ENCODE data around the gene TFEB.

DNA sequence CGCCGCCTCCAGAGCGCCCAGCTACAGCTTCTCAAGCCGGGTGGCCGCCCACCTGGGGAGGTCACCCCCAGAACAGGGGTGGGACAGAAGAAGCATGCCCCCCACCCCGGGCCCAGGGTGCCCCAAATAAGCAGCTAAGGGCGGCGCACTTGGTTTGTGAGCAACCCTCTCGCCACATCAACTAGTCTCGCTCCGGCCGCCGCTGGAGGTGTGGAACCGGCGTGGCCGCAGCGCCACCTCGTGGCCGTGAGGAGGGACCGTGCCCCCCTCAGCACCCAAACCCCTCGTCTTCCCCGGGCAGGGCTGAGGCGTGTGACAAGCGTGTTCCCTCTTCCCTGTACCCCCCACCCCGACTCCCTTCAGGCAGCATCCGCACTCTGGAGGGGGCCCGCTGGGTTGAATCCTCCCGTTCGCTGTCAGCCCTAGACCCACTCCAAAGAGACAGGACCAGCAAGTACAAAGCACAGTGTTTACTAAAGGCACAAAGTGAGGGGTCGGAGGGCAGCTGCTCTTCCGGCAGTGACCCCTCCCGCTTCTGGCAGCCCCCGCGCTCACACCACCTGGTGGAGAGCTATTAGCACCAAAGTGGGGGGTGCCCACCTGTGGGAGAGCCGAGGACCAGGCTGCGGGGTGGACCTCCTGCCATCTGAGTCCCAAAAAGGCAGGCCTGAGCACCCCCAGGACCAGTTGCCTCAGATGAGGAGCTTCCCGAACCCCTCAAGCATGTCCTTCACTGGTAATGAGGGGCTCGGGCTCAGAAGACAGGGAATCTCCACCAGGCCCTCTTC, 51.7 kb downstream of the TFEB start:
- peak; percentile 12 to 41 for TF ChIP-seq POLR2AphosphoS5 (IDR thresholded peaks at IDR 0.05; ENCODE audit: insufficient read depth in 1 of 2, low read depth in 1 of 2)
- TF ChIP-seq, protein P1, sequence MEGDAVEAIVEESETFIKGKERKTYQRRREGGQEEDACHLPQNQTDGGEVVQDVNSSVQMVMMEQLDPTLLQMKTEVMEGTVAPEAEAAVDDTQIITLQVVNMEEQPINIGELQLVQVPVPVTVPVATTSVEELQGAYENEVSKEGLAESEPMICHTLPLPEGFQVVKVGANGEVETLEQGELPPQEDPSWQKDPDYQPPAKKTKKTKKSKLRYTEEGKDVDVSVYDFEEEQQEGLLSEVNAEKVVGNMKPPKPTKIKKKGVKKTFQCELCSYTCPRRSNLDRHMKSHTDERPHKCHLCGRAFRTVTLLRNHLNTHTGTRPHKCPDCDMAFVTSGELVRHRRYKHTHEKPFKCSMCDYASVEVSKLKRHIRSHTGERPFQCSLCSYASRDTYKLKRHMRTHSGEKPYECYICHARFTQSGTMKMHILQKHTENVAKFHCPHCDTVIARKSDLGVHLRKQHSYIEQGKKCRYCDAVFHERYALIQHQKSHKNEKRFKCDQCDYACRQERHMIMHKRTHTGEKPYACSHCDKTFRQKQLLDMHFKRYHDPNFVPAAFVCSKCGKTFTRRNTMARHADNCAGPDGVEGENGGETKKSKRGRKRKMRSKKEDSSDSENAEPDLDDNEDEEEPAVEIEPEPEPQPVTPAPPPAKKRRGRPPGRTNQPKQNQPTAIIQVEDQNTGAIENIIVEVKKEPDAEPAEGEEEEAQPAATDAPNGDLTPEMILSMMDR (IDR thresholded peaks at IDR 0.05) = peak; percentile 87 to 97 (median 93)
- no peak for TF ChIP-seq POLR2A (IDR thresholded peaks at IDR 0.05)
